Measurements from ENCODE around the gene ZNF438.
A peak's percentile ranks its signal among the peaks of the same experiment; 100 is the strongest.

GRCh38 chr10:31031558-31032257 lies at the start of gene ZNF438:
- TF ChIP-seq CTCF (IDR thresholded peaks at IDR 0.05 in 2 of 3, conservative IDR thresholded peaks at IDR 0.05 in 1 of 3; ENCODE audit: control insufficient read depth in 2 of 3, extremely low read depth in 1 of 3, insufficient read depth in 1 of 3, low read depth in 3 of 3, low read length in 3 of 3), result peak; percentile 69 to 80 (median 71)
- no peak for TF ChIP-seq KAT2A (conservative IDR thresholded peaks at IDR 0.05; ENCODE audit: control insufficient read depth, low read depth, low read length)
- TF ChIP-seq POLR2A (IDR thresholded peaks at IDR 0.05; ENCODE audit: low read depth, low read length), result peak; percentile 79
- TF ChIP-seq CREB1 (IDR thresholded peaks at IDR 0.05; ENCODE audit: low read depth), result peak; percentile 93
- TF ChIP-seq REST (IDR thresholded peaks at IDR 0.05; ENCODE audit: low read depth, low read length), result no peak
- TF ChIP-seq STAT3 (IDR thresholded peaks at IDR 0.05; ENCODE audit: low read depth, low read length), result no peak
- peak in 1 of 2 experiments; percentile 64; a peak in 1 of 4 replicates for TF ChIP-seq EP300 (IDR thresholded peaks at IDR 0.05; ENCODE audit: borderline replicate concordance in 1 of 2, control insufficient read depth in 1 of 2, low read depth in 2 of 2, low read length in 2 of 2)
- TF ChIP-seq SREBF1 (IDR thresholded peaks at IDR 0.05; ENCODE audit: low read length), result no peak
- TF ChIP-seq POLR2AphosphoS5 (IDR thresholded peaks at IDR 0.05; ENCODE audit: low read length), result peak; percentile 82
- TF ChIP-seq NFYB (IDR thresholded peaks at IDR 0.05; ENCODE audit: insufficient read depth, low read depth, low read length), result no peak
- TF ChIP-seq YY1 (IDR thresholded peaks at IDR 0.05; ENCODE audit: low read depth, low read length), result peak; percentile 60; the same call in 1 of the 2 replicates
- TF ChIP-seq POLR2AphosphoS2 (IDR thresholded peaks at IDR 0.05; ENCODE audit: low read depth, low read length), result 0 out of 2 replicates have a peak, but pooled peaks have one; percentile 52
- TF ChIP-seq SMAD5 (IDR thresholded peaks at IDR 0.05; ENCODE audit: low read depth), result 0 out of 2 replicates have a peak, but pooled peaks have one; percentile 3
- TF ChIP-seq MYB (IDR thresholded peaks at IDR 0.05; ENCODE audit: borderline replicate concordance, low read depth, low read length), result no peak
